Trophoblast cell (in vitro differentiated cells and primary cell): ENCODE measurements around the gene RPP21.
A peak's percentile ranks its signal among the peaks of the same experiment; 100 is the strongest.

Source experiments
- DNase-seq, 2 donors: peaks; one replicate each; pipeline ENCODE4 v3.0.0-alpha.2; 2016
- H2AFZ ChIP-seq: 2 replicates; pipeline ENCODE4 v1.6.1; 2013; ENCODE audit warnings: low read length, moderate library complexity, mild to moderate bottlenecking; ENCODE audit not compliant: insufficient read depth, poor library complexity
- H2AK5ac ChIP-seq: 2 replicates; pipeline ENCODE4 v1.6.1; 2013; ENCODE audit warnings: mild to moderate bottlenecking, low read length
- H2BK120ac ChIP-seq: 2 replicates; pipeline ENCODE4 v1.6.1; 2013; ENCODE audit warnings: low read length, mild to moderate bottlenecking, moderate library complexity; ENCODE audit not compliant: insufficient read depth, poor library complexity
- H2BK12ac ChIP-seq: 2 replicates; pipeline ENCODE4 v1.6.1; 2013; ENCODE audit warnings: mild to moderate bottlenecking, low read length, moderate library complexity
- H2BK5ac ChIP-seq: 2 replicates; pipeline ENCODE4 v1.6.1; 2013; ENCODE audit warnings: low read length, low read depth, moderate library complexity, mild to moderate bottlenecking; ENCODE audit not compliant: poor library complexity
- H3K14ac ChIP-seq: 2 replicates; pipeline ENCODE4 v1.6.1; 2013; ENCODE audit warnings: mild to moderate bottlenecking, low read length
- H3K18ac ChIP-seq: 2 replicates; pipeline ENCODE4 v1.6.1; 2013; ENCODE audit warnings: mild to moderate bottlenecking, low read length
- H3K23ac ChIP-seq: 2 replicates; pipeline ENCODE4 v1.6.1; 2013; ENCODE audit warnings: low read length
- H3K27ac ChIP-seq: 2 replicates; pipeline ENCODE4 v1.5.1; 2013; ENCODE audit warnings: low read depth, mild to moderate bottlenecking, inconsistent platforms, low read length, moderate library complexity
- H3K27me3 ChIP-seq: 2 replicates; pipeline ENCODE4 v1.6.1; 2013; ENCODE audit warnings: inconsistent platforms, mild to moderate bottlenecking, low read length, moderate library complexity; ENCODE audit not compliant: insufficient read depth
- H3K36me3 ChIP-seq, 2 experiments: 1 replicate in 1 of 2; 2 replicates in 1 of 2; pipeline ENCODE4 v1.6.1; 2013; ENCODE audit warnings: low read length in 2 of 2, mild to moderate bottlenecking in 2 of 2, moderate library complexity in 1 of 2; ENCODE audit not compliant: insufficient read depth in 2 of 2, control insufficient read depth in 1 of 2
- H3K4ac ChIP-seq: 2 replicates; pipeline ENCODE4 v1.6.1; 2013; ENCODE audit warnings: low read depth, mild to moderate bottlenecking, low read length, moderate library complexity
- H3K4me1 ChIP-seq, 2 experiments: 1 replicate in 1 of 2; 2 replicates in 1 of 2; pipeline ENCODE4 v1.6.1; 2013; ENCODE audit warnings: low read length in 2 of 2, mild to moderate bottlenecking in 2 of 2, moderate library complexity in 1 of 2; ENCODE audit not compliant: insufficient read depth in 2 of 2, control insufficient read depth in 1 of 2
- H3K4me2 ChIP-seq: 2 replicates; pipeline ENCODE4 v1.6.1; 2013; ENCODE audit warnings: inconsistent platforms, mild to moderate bottlenecking, low read length, moderate library complexity
- H3K4me3 ChIP-seq: 2 replicates; pipeline ENCODE4 v1.5.1; 2013; ENCODE audit warnings: mild to moderate bottlenecking, low read depth, low read length, inconsistent platforms
- H3K79me1 ChIP-seq: one replicate; pipeline ENCODE4 v1.6.1; 2013; ENCODE audit warnings: low read length
- H3K79me2 ChIP-seq: 2 replicates; pipeline ENCODE4 v1.6.1; 2013; ENCODE audit warnings: low read length, mild to moderate bottlenecking; ENCODE audit not compliant: control insufficient read depth, insufficient read depth, poor library complexity
- H3K9ac ChIP-seq: 2 replicates; pipeline ENCODE4 v1.6.1; 2013; ENCODE audit warnings: mild to moderate bottlenecking, low read length
- H3K9me3 ChIP-seq: 2 replicates; pipeline ENCODE4 v1.6.1; 2013; ENCODE audit warnings: low read depth, mild to moderate bottlenecking, control low read depth, inconsistent platforms, low read length; ENCODE audit not compliant: insufficient read depth
- H4K12ac ChIP-seq: 2 replicates; pipeline ENCODE4 v1.6.1; 2013; ENCODE audit warnings: low read depth, mild to moderate bottlenecking, low read length, moderate library complexity
- H4K8ac ChIP-seq: 2 replicates; pipeline ENCODE4 v1.6.1; 2013; ENCODE audit warnings: low read depth, mild to moderate bottlenecking, low read length, moderate library complexity
- H4K91ac ChIP-seq: one replicate; pipeline ENCODE4 v1.6.1; 2013; ENCODE audit warnings: low read depth, mild to moderate bottlenecking, low read length, moderate library complexity
- WGBS: extraction: QIAGEN DNeasy Blood & Tissue Kit; methylation state at CpG from one replicate; pipeline ENCODE4 v1.1.7; 2013; ENCODE audit warnings: missing lambda C conversion rate; ENCODE audit not compliant: insufficient read length, insufficient coverage; ENCODE audit errors: extremely low coverage; 5-methylcytosine and 5-hydroxymethylcytosine counted together

Gene RPP21

GRCh38 chr6:30323806-30324205 is 21.1 kb upstream of the RPP21 start:
- H2BK120ac ChIP-seq: no peak overlapping the region
- no peak overlapping the region for H3K27ac ChIP-seq
- H3K18ac ChIP-seq: no peak overlapping the region
- no peak overlapping the region for H2BK5ac ChIP-seq
- H4K91ac ChIP-seq: no peak overlapping the region
- H2AFZ ChIP-seq: no peak overlapping the region
- H3K14ac ChIP-seq: no peak overlapping the region
- no peak overlapping the region for H3K4me3 ChIP-seq
- no peak overlapping the region for H4K12ac ChIP-seq
- H2AK5ac ChIP-seq: no peak overlapping the region
- no peak for DNase-seq
- peaks cover 0 to 4% of the 10 kb centered on the region in 2 experiments for H3K36me3 ChIP-seq
- no peak overlapping the region for H3K4ac ChIP-seq
- H3K79me1 ChIP-seq: peaks cover 14% of the 10 kb centered on the region
- no peak overlapping the region for H3K23ac ChIP-seq
- no peak overlapping the region for H3K4me2 ChIP-seq
- H2BK12ac ChIP-seq: no peak overlapping the region
- no peaks in the 10 kb centered on the region for H3K9me3 ChIP-seq
- H3K27me3 ChIP-seq: no peaks in the 10 kb centered on the region
- no peak overlapping the region for H3K9ac ChIP-seq
- H3K79me2 ChIP-seq: peaks cover 17% of the 10 kb centered on the region
- WGBS: no CpG with 5 or more reads among the region's 1 CpG
- H3K4me1 ChIP-seq: peaks cover 0 to 5% of the 10 kb centered on the region in 2 experiments
- no peak overlapping the region for H4K8ac ChIP-seq

GRCh38 chr6:30325150-30325872 is 19.6 kb upstream of the RPP21 start:
- peak overlapping the region; percentile 84 for H3K4me3 ChIP-seq
- H2BK5ac ChIP-seq: no peak overlapping the region
- H2BK120ac ChIP-seq: no peak overlapping the region
- peak; percentile 65 to 67 for DNase-seq
- no peaks in the 10 kb centered on the region for H3K27me3 ChIP-seq
- H4K12ac ChIP-seq: peak overlapping the region; percentile 74
- no CpG with 5 or more reads among the region's 10 CpGs for WGBS
- no peaks in the 10 kb centered on the region for H3K9me3 ChIP-seq
- peak overlapping the region; percentile 99 for H3K4me2 ChIP-seq
- no peak overlapping the region for H3K14ac ChIP-seq
- H4K91ac ChIP-seq: no peak overlapping the region
- no peak overlapping the region for H2BK12ac ChIP-seq
- peaks cover 0 to 5% of the 10 kb centered on the region in 2 experiments for H3K4me1 ChIP-seq
- peaks cover 6 to 9% of the 10 kb centered on the region in 2 experiments for H3K36me3 ChIP-seq
- peak overlapping the region; percentile 89 for H3K4ac ChIP-seq
- H3K23ac ChIP-seq: no peak overlapping the region
- no peak overlapping the region for H3K9ac ChIP-seq
- no peak overlapping the region for H2AK5ac ChIP-seq
- H3K79me1 ChIP-seq: peaks cover 14% of the 10 kb centered on the region
- H2AFZ ChIP-seq: peak overlapping the region; percentile 37
- peaks cover 17% of the 10 kb centered on the region for H3K79me2 ChIP-seq
- H4K8ac ChIP-seq: peak overlapping the region; percentile 97
- H3K18ac ChIP-seq: no peak overlapping the region
- no peak overlapping the region for H3K27ac ChIP-seq

- H2AK5ac ChIP-seq: peak overlapping the region; percentile 44
- H3K27ac ChIP-seq: peak overlapping the region; percentile 94
- peak overlapping the region; percentile 72 for H3K18ac ChIP-seq
- H4K91ac ChIP-seq: peak overlapping the region; percentile 79
- H3K9me3 ChIP-seq: no peaks in the 10 kb centered on the region
- H3K4me2 ChIP-seq: peak overlapping the region; percentile 99
- peak overlapping the region; percentile 37 for H2AFZ ChIP-seq
- H3K23ac ChIP-seq: no peak overlapping the region
- H3K27me3 ChIP-seq: no peaks in the 10 kb centered on the region
- peak overlapping the region; percentile 88 for H3K4ac ChIP-seq
- H2BK5ac ChIP-seq: peak overlapping the region; percentile 92
- no CpG with 5 or more reads among the region's 29 CpGs for WGBS
- H2BK120ac ChIP-seq: peak overlapping the region; percentile 89
- H3K79me1 ChIP-seq: peaks cover 14% of the 10 kb centered on the region
- peaks cover 0 to 5% of the 10 kb centered on the region in 2 experiments for H3K4me1 ChIP-seq
- H4K12ac ChIP-seq: peak overlapping the region; percentile 74
- peak overlapping the region; percentile 90 for H3K14ac ChIP-seq
- peak overlapping the region; percentile 29 for H2BK12ac ChIP-seq
- H4K8ac ChIP-seq: peak overlapping the region; percentile 97
- DNase-seq: peak in 1 of 2 donors; percentile 88
- H3K9ac ChIP-seq: peak overlapping the region; percentile 97
- peaks cover 10 to 15% of the 10 kb centered on the region in 2 experiments for H3K36me3 ChIP-seq
- peak overlapping the region; percentile 84 for H3K4me3 ChIP-seq
- peaks cover 17% of the 10 kb centered on the region for H3K79me2 ChIP-seq
Observed at GRCh38 chr6:30325873-30326525, 19.0 kb upstream of the RPP21 start.

- WGBS: no CpG with 5 or more reads among the region's 90 CpGs
- no peak within 1 kb of the TSS for H3K23ac ChIP-seq
Observed at GRCh38 chr6:30326526-30327231, 18.3 kb upstream of the RPP21 start, which contains the start of gene TRIM39. Gene TRIM39, plus strand, starts transcription at chr6:30326927. Its CDS starts 2,391 bp downstream, at chr6:30329318.

More at GRCh38 chr6:30326526-30327231, 18.3 kb upstream of the RPP21 start, which contains the start of gene TRIM39:
- peaks cover 17% of the 10 kb centered on the region for H3K79me2 ChIP-seq
- peak within 1 kb of the TSS; percentile 92 for H2BK5ac ChIP-seq
- peak within 1 kb of the TSS; percentile 74 for H4K12ac ChIP-seq
- peak within 1 kb of the TSS; percentile 44 for H2AK5ac ChIP-seq
- H4K8ac ChIP-seq: peak within 1 kb of the TSS; percentile 97
- peak within 1 kb of the TSS; percentile 99 for H3K4me2 ChIP-seq
- peak within 1 kb of the TSS; percentile 37 for H2AFZ ChIP-seq
- H2BK120ac ChIP-seq: peak within 1 kb of the TSS; percentile 89
- H2BK12ac ChIP-seq: peak within 1 kb of the TSS; percentile 29
- H3K4me1 ChIP-seq: peaks cover 0 to 5% of the 10 kb centered on the region in 2 experiments
- H3K27me3 ChIP-seq: no peaks in the 10 kb centered on the region
- H3K36me3 ChIP-seq: peaks cover 10 to 18% of the 10 kb centered on the region in 2 experiments
- H3K14ac ChIP-seq: peak within 1 kb of the TSS; percentile 90
- peaks cover 14% of the 10 kb centered on the region for H3K79me1 ChIP-seq
- peak within 1 kb of the TSS; percentile 84 for H3K4me3 ChIP-seq
- peak within 1 kb of the TSS; percentile 72 for H3K18ac ChIP-seq
- H3K4ac ChIP-seq: peak within 1 kb of the TSS; percentile 88
- peak within 1 kb of the TSS; percentile 79 for H4K91ac ChIP-seq
- no peaks in the 10 kb centered on the region for H3K9me3 ChIP-seq
- H3K27ac ChIP-seq: peak within 1 kb of the TSS; percentile 94
- peak; percentile 87 to 88 for DNase-seq
- peak within 1 kb of the TSS; percentile 97 for H3K9ac ChIP-seq
